Neural cell (in vitro differentiated cells): ENCODE results near the gene PBX1.

ENCODE experiments used
- CTCF ChIP-seq: fragments of 450-650 bp; IDR thresholded peaks from 2 replicates; pipeline ENCODE4 v1.5.1; 2014; ENCODE audit warnings: antibody characterized with exemption, mild to moderate bottlenecking, moderate library complexity; ENCODE audit not compliant: poor library complexity, severe bottlenecking
- EP300 ChIP-seq: fragments of 450-650 bp; conservative IDR thresholded peaks from 2 replicates; pipeline ENCODE4 v1.6.1; 2014; ENCODE audit warnings: antibody characterized with exemption, mild to moderate bottlenecking, moderate library complexity; ENCODE audit not compliant: poor library complexity, severe bottlenecking
- EZH2 ChIP-seq: fragments of 200-600, 300-800 bp; shearing (Covaris generic), sonication (generic); IDR thresholded peaks from 2 replicates; pipeline ENCODE4 v1.6.1; 2014; ENCODE audit warnings: antibody characterized with exemption, low read length, borderline replicate concordance, mild to moderate bottlenecking; ENCODE audit not compliant: insufficient read depth, poor library complexity, severe bottlenecking
- MXI1 ChIP-seq: fragments of 450-650 bp; conservative IDR thresholded peaks from 2 replicates; pipeline ENCODE4 v1.6.1; 2014; ENCODE audit warnings: antibody characterized with exemption, mild to moderate bottlenecking; ENCODE audit not compliant: poor library complexity, severe bottlenecking
- POLR2AphosphoS5 ChIP-seq: IDR thresholded peaks from 2 replicates; pipeline ENCODE4 v1.6.1; 2012
- RAD21 ChIP-seq: fragments of 450-650 bp; conservative IDR thresholded peaks from 2 replicates; pipeline ENCODE4 v1.6.1; 2014; ENCODE audit warnings: antibody characterized with exemption, mild to moderate bottlenecking, moderate library complexity
- SMC3 ChIP-seq: fragments of 450-650 bp; conservative IDR thresholded peaks from 2 replicates; pipeline ENCODE4 v1.6.1; 2014; ENCODE audit warnings: antibody characterized with exemption, mild to moderate bottlenecking, moderate library complexity; ENCODE audit not compliant: poor library complexity
- TAF1 ChIP-seq: IDR thresholded peaks from 2 replicates; pipeline ENCODE4 v1.6.1; 2012; ENCODE audit warnings: low read depth
- TF ChIP-seq, protein P1 (sequence below): IDR thresholded peaks from 2 replicates; pipeline ENCODE4 v1.6.1; 2012; ENCODE audit warnings: borderline replicate concordance

DNA sequence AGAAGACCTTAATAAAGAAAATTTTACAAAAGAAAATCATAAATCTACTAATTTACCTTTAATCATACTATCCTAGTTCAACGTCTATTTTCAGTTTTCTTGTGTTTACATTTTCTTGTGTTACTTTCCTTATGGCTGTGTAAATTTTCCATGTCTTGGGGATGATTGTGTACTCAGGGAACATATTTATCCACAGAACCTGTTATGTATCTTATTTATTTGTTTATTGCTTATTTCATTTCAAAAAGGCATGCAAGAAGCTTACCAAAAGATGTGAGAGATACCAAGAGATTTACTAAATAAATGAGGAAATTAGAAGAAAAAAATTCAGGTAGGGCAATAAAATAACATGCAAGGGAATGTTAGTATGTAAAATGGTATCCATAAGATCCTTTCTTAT, 22.8 kb downstream of the PBX1 start:
- TF ChIP-seq CTCF (no peak), EP300 (no peak), RAD21 (no peak), POLR2AphosphoS5 (no peak), EZH2 (no peak), SMC3 (no peak), MXI1 (no peak), TAF1 (no peak)
- TF ChIP-seq, protein P1, sequence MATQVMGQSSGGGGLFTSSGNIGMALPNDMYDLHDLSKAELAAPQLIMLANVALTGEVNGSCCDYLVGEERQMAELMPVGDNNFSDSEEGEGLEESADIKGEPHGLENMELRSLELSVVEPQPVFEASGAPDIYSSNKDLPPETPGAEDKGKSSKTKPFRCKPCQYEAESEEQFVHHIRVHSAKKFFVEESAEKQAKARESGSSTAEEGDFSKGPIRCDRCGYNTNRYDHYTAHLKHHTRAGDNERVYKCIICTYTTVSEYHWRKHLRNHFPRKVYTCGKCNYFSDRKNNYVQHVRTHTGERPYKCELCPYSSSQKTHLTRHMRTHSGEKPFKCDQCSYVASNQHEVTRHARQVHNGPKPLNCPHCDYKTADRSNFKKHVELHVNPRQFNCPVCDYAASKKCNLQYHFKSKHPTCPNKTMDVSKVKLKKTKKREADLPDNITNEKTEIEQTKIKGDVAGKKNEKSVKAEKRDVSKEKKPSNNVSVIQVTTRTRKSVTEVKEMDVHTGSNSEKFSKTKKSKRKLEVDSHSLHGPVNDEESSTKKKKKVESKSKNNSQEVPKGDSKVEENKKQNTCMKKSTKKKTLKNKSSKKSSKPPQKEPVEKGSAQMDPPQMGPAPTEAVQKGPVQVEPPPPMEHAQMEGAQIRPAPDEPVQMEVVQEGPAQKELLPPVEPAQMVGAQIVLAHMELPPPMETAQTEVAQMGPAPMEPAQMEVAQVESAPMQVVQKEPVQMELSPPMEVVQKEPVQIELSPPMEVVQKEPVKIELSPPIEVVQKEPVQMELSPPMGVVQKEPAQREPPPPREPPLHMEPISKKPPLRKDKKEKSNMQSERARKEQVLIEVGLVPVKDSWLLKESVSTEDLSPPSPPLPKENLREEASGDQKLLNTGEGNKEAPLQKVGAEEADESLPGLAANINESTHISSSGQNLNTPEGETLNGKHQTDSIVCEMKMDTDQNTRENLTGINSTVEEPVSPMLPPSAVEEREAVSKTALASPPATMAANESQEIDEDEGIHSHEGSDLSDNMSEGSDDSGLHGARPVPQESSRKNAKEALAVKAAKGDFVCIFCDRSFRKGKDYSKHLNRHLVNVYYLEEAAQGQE = no peak
